ENCODE results near the gene CEP63.

CEP63 gene

GRCh38 chr3:134487406-134487805 is 1.5 kb downstream of the CEP63 start:
- no peak for TF ChIP-seq CTCF (conservative IDR thresholded peaks at IDR 0.05)
- TF ChIP-seq ZFX (IDR thresholded peaks at IDR 0.05): no peak
- H3K27ac ChIP-seq: no peak overlapping the region

GRCh38 chr3:134494495-134494894 is 8.6 kb downstream of the CEP63 start:
- no peak overlapping the region for H3K27ac ChIP-seq
- TF ChIP-seq CTCF (conservative IDR thresholded peaks at IDR 0.05): no peak
- no peak for TF ChIP-seq ZFX (IDR thresholded peaks at IDR 0.05)

- no peak overlapping the region for H3K27ac ChIP-seq
- no peak for TF ChIP-seq ZFX (IDR thresholded peaks at IDR 0.05)
- no peak for TF ChIP-seq CTCF (conservative IDR thresholded peaks at IDR 0.05)
These were observed 10.1 kb downstream of the CEP63 start for GRCh38 chr3:134495980-134496379.

GRCh38 chr3:134496471-134497071 is 10.7 kb downstream of the CEP63 start:
- H3K27ac ChIP-seq: no peak overlapping the region
- TF ChIP-seq CTCF (conservative IDR thresholded peaks at IDR 0.05) (no peak), ZFX (IDR thresholded peaks at IDR 0.05) (no peak)

GRCh38 chr3:134503266-134503665 is 17.4 kb downstream of the CEP63 start:
- no peak for TF ChIP-seq CTCF (conservative IDR thresholded peaks at IDR 0.05)
- TF ChIP-seq ZFX (IDR thresholded peaks at IDR 0.05): no peak
- no peak overlapping the region for H3K27ac ChIP-seq

- no peak for TF ChIP-seq ZFX (IDR thresholded peaks at IDR 0.05)
- no peak for TF ChIP-seq CTCF (conservative IDR thresholded peaks at IDR 0.05)
- H3K27ac ChIP-seq: no peak overlapping the region
These were observed 18.3 kb downstream of the CEP63 start for GRCh38 chr3:134504132-134504531.

GRCh38 chr3:134505485-134505884 is 19.6 kb downstream of the CEP63 start:
- H3K27ac ChIP-seq: no peak overlapping the region
- TF ChIP-seq CTCF (conservative IDR thresholded peaks at IDR 0.05): peak; percentile 3; the same call in 1 of the 2 replicates
- TF ChIP-seq ZFX (IDR thresholded peaks at IDR 0.05): no peak

Measured in C4-2B (cell line).